Coronary artery (tissue), 2 donors: ENCODE results near the gene TEKT5.

Source experiments
- DNase-seq: peaks from one replicate; pipeline ENCODE4 v3.0.0-alpha.2; 2017; ENCODE audit warnings: low spot score
- H3K27ac ChIP-seq, 2 donors: fragments of 200-600 bp; sonication (generic); one replicate each; pipeline ENCODE4 v1.5.1; 2016 to 2019
- H3K4me3 ChIP-seq: fragments of 200-600 bp; sonication (generic); 2 replicates; pipeline ENCODE4 v1.5.1; 2016; ENCODE audit warnings: mild to moderate bottlenecking, moderate library complexity
- CTCF ChIP-seq: fragments of 200-600 bp; sonication (generic); IDR thresholded peaks from one replicate; pipeline ENCODE4 v1.5.1; 2019; ENCODE audit warnings: antibody characterized with exemption

TEKT5 gene

GRCh38 chr16:10642964-10643363 lies 51.8 kb downstream of the TEKT5 start:
- H3K4me3 ChIP-seq = no peak overlapping the region
- TF ChIP-seq CTCF = no peak
- no peak for DNase-seq
- no peak overlapping the region for H3K27ac ChIP-seq

- no peak for DNase-seq
- Histone ChIP-seq H3K27ac (no peak overlapping the region), H3K4me3 (no peak overlapping the region)
- TF ChIP-seq CTCF = no peak
Measured at GRCh38 chr16:10641953-10642949, 52.5 kb downstream of the TEKT5 start.

- DNase-seq = no peak
- Histone ChIP-seq H3K27ac (no peak overlapping the region), H3K4me3 (no peak overlapping the region)
- no peak for TF ChIP-seq CTCF
Measured at GRCh38 chr16:10641555-10641952, 53.2 kb downstream of the TEKT5 start.

- Histone ChIP-seq H3K27ac (no peak overlapping the region), H3K4me3 (no peak overlapping the region)
- no peak for DNase-seq
- TF ChIP-seq CTCF = no peak
Measured at GRCh38 chr16:10640934-10641333, 53.8 kb downstream of the TEKT5 start.

- no peak for TF ChIP-seq CTCF
- no peak for DNase-seq
- Histone ChIP-seq H3K27ac (no peak overlapping the region), H3K4me3 (no peak overlapping the region)
Measured at GRCh38 chr16:10638101-10638500, 56.6 kb downstream of the TEKT5 start.

- TF ChIP-seq CTCF = no peak
- Histone ChIP-seq H3K4me3 (no peak overlapping the region), H3K27ac (no peak overlapping the region)
- no peak for DNase-seq
Measured at GRCh38 chr16:10637337-10638037, 57.2 kb downstream of the TEKT5 start.
